BE2C (cell line): Measurements from ENCODE around the gene MED15.
"Not testable (repeated sequence)": the region's sequence is repeated elsewhere in the genome, so short reads cannot be mapped to it uniquely, and the experiment has no call there.

Experiments
- DNase-seq: peaks from one replicate; pipeline ENCODE4 v3.0.0-alpha.2; 2020
- H3K27me3 ChIP-seq: fragments of 250-450 bp; sonication (Bioruptor Pico); 2 replicates; pipeline ENCODE4 v1.5.1; 2020; ENCODE audit warnings: mild to moderate bottlenecking
- H3K36me3 ChIP-seq: fragments of 250-450 bp; sonication (Bioruptor Pico); 2 replicates; pipeline ENCODE4 v1.5.1; 2020; ENCODE audit warnings: mild to moderate bottlenecking
- H3K4me1 ChIP-seq: fragments of 250-450 bp; sonication (Bioruptor Pico); 2 replicates; pipeline ENCODE4 v1.5.1; 2020
- H3K4me3 ChIP-seq: 2 replicates; pipeline ENCODE4 v1.5.1; 2011; ENCODE audit warnings: low read depth, low read length
- H3K9me3 ChIP-seq: fragments of 250-450 bp; sonication (Bioruptor Pico); 2 replicates; pipeline ENCODE4 v1.5.1; 2020
- TF ChIP-seq, protein P1 (sequence below): IDR thresholded peaks from 2 replicates; pipeline ENCODE4 v1.5.1; 2012; ENCODE audit warnings: mild to moderate bottlenecking, low read depth, low read length

MED15 gene

GRCh38 chr22:20588843-20589581, 81.6 kb downstream of the MED15 start:
- DNase-seq, result no peak
- H3K36me3 ChIP-seq, result peaks cover 36% of the 10 kb centered on the region
- TF ChIP-seq, protein P1, sequence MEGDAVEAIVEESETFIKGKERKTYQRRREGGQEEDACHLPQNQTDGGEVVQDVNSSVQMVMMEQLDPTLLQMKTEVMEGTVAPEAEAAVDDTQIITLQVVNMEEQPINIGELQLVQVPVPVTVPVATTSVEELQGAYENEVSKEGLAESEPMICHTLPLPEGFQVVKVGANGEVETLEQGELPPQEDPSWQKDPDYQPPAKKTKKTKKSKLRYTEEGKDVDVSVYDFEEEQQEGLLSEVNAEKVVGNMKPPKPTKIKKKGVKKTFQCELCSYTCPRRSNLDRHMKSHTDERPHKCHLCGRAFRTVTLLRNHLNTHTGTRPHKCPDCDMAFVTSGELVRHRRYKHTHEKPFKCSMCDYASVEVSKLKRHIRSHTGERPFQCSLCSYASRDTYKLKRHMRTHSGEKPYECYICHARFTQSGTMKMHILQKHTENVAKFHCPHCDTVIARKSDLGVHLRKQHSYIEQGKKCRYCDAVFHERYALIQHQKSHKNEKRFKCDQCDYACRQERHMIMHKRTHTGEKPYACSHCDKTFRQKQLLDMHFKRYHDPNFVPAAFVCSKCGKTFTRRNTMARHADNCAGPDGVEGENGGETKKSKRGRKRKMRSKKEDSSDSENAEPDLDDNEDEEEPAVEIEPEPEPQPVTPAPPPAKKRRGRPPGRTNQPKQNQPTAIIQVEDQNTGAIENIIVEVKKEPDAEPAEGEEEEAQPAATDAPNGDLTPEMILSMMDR, result no peak
- no peaks in the 10 kb centered on the region for H3K9me3 ChIP-seq
- no peak overlapping the region for H3K4me3 ChIP-seq
- no peaks in the 10 kb centered on the region for H3K4me1 ChIP-seq
- no peaks in the 10 kb centered on the region for H3K27me3 ChIP-seq

- Histone ChIP-seq H3K27me3 (no peaks in the 10 kb centered on the region), H3K36me3 (peaks cover 27% of the 10 kb centered on the region), H3K9me3 (no peaks in the 10 kb centered on the region), H3K4me1 (no peaks in the 10 kb centered on the region), H3K4me3 (no peak overlapping the region)
- no peak for DNase-seq
- TF ChIP-seq, protein P1, result no peak
These were observed 82.4 kb downstream of the MED15 start for GRCh38 chr22:20589614-20590476.

DNA sequence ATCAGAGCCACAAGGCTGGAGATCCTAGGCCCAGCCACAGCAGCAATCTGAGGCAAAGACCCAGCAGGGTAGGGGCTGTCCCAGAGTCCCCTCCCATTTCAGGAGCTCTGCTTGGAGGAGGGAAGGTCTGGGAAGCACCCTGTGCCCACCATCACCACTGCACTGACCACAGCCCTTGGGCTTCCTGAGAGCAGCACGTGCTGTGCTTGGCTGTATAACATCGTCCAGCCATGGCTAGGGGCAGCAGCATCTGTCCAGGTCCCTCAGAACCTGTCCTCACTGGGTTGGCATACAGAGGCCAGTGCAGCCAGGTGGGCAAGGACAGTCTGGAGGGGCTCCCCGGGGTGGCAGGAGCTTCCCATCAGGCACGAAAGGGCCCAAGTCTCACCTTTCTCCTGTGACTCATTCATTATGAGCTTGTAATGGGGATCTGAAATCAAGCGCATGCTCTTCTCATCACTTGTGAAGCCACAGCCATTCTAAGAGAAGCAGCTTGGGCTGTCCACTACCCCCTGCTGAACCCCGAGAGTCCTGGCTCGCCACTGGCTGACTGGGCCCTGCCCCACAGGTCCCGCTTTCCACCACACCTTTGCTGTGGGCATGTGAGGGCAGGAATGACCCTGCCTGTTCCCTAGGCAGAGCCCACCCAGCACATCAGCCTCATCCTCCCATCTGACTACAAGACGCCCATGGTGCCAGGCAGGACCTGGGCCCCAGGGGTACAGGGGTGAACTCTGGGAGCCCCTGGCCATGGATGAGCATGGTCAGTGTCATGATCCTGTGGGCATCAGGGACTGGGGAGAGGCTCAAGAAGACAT, 83.3 kb downstream of the MED15 start:
- DNase-seq, result no peak
- Histone ChIP-seq H3K27me3 (no peaks in the 10 kb centered on the region), H3K4me3 (no peak overlapping the region), H3K36me3 (peaks cover 19% of the 10 kb centered on the region), H3K4me1 (no peaks in the 10 kb centered on the region), H3K9me3 (no peaks in the 10 kb centered on the region)
- TF ChIP-seq, protein P1, result no peak

GRCh38 chr22:20591295-20591645, 83.9 kb downstream of the MED15 start:
- Histone ChIP-seq H3K9me3 (no peaks in the 10 kb centered on the region), H3K36me3 (peaks cover 13% of the 10 kb centered on the region), H3K27me3 (no peaks in the 10 kb centered on the region), H3K4me3 (no peak overlapping the region), H3K4me1 (no peaks in the 10 kb centered on the region)
- no peak for DNase-seq
- TF ChIP-seq, protein P1, result no peak

DNA sequence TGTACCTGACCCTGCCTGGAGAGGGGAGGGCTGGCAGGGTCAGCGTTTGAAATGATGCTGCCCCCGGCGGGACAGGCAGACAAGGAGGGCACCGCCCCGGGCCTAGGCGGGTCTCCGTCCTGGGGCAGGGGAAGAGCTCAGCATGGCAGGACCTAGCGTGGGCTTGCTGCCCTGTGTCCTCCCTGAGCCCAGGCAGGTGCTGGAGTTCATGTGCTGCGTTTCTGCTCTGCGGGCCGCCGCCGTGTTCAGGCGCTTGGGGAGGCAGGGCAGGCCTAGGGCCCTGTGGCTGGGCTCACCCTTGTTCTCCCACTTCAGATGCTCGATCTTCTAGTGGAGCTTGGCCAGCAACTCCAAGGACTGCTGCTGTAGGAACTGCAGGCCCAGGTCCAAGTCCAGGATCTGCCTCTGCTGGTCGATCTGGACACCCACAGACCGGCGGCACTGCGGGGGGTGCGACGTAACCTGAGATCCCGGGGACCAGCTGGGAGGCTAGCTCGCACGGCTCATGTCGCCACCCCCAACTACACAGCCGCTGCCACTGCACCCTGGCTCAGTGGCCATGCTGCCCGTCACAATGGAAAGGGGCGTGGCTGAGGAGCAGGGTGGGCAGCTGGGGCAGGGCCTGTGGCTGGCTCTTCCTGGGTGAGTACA, 84.4 kb downstream of the MED15 start:
- DNase-seq, result no peak
- TF ChIP-seq, protein P1, result no peak

GRCh38 chr22:20594038-20594437, 86.6 kb downstream of the MED15 start:
- H3K9me3 ChIP-seq, H3K4me1 ChIP-seq, H3K27me3 ChIP-seq, DNase-seq, H3K36me3 ChIP-seq, H3K4me3 ChIP-seq: not testable (repeated sequence)

More for the DNA sequence above, 84.4 kb downstream of the MED15 start:
- Histone ChIP-seq H3K4me3 (no peak overlapping the region), H3K9me3 (no peaks in the 10 kb centered on the region), H3K36me3 (peaks cover 8% of the 10 kb centered on the region), H3K4me1 (no peaks in the 10 kb centered on the region), H3K27me3 (no peaks in the 10 kb centered on the region)

GRCh38 chr22:20594486-20594885, 87.1 kb downstream of the MED15 start:
- H3K27me3 ChIP-seq, H3K9me3 ChIP-seq, H3K4me1 ChIP-seq, H3K4me3 ChIP-seq, H3K36me3 ChIP-seq, DNase-seq: not testable (repeated sequence)
